Kidney epithelial cell (primary cell): ENCODE measurements around the gene PFKL. TPM values are rescaled to one million over a fixed set of nuclear protein-coding genes. Genes with fewer than 3 reads are reported as not detected.
"Not testable (repeated sequence)": the region's sequence is repeated elsewhere in the genome, so short reads cannot be mapped to it uniquely, and the experiment has no call there.

Experiments
- DNase-seq: peaks from one replicate; pipeline ENCODE4 v3.0.0-alpha.2; 2010; ENCODE audit warnings: low read depth
- H3K27me3 ChIP-seq: 2 replicates; pipeline ENCODE4 v1.6.0; 2011; ENCODE audit warnings: low read length; ENCODE audit not compliant: control insufficient read depth, insufficient read depth
- H3K36me3 ChIP-seq: 2 replicates; pipeline ENCODE4 v1.5.1; 2011; ENCODE audit warnings: low read length; ENCODE audit not compliant: control insufficient read depth, insufficient read depth
- H3K4me3 ChIP-seq: 2 replicates; pipeline ENCODE4 v1.5.1; 2011; ENCODE audit warnings: low read depth, mild to moderate bottlenecking, control low read depth, low read length
- total RNA-seq: library from RNA; depleted of rRNA; stranded (reverse); fragments of >200 nt; gene quantifications from 2 replicates; pipeline ENCODE4 v1.2.3, GENCODE V29; 2015
- TF ChIP-seq, protein P1 (sequence below): IDR thresholded peaks from 2 replicates; pipeline ENCODE4 v1.5.1; 2011; ENCODE audit warnings: mild to moderate bottlenecking, moderate library complexity, low read length, control low read depth, inconsistent platforms; ENCODE audit not compliant: insufficient read depth, poor library complexity, severe bottlenecking

PFKL gene
- total RNA-seq, 1 donor from 2014 or later = 75.8 TPM

DNA sequence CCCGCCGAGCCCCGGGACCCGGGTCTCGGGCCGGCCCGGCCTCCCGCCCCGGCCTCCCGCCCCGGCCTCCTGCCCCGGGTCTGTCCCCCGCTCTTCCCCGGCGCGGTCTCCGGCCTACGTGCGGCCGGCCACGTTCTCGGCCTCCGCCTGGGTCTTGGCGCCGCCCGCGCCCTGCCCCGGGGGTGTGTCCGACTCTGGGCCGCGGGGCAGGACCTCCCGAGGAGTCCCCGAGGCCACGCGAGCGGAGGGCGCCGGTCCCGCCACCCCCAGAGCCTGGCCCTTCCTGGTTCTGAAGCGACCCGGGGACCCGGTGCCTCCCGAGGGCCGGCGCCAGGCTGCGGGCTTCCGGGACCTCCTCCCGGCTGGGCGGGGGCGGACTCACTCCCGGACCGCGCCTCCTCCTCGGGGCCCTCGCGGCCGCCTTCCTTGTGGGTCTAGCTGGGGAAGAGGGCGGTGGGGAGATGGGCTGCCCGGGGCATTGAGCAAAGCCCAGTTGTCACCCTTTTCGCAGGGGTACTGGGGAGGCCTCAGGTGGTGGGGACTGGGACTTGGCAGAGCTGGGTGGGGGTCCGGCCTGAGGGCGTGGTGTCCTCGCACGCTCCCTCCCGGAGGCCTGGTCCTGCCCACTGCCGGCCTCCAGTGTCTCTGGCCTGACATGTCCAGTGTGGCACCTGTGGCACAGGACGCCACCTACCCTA lies 558 bp downstream of the PFKL start:
- Histone ChIP-seq H3K4me3 (peak overlapping the region; percentile 66), H3K36me3 (no peaks in the 10 kb centered on the region), H3K27me3 (peaks cover 16% of the 10 kb centered on the region)
- DNase-seq = no peak
- TF ChIP-seq, protein P1, sequence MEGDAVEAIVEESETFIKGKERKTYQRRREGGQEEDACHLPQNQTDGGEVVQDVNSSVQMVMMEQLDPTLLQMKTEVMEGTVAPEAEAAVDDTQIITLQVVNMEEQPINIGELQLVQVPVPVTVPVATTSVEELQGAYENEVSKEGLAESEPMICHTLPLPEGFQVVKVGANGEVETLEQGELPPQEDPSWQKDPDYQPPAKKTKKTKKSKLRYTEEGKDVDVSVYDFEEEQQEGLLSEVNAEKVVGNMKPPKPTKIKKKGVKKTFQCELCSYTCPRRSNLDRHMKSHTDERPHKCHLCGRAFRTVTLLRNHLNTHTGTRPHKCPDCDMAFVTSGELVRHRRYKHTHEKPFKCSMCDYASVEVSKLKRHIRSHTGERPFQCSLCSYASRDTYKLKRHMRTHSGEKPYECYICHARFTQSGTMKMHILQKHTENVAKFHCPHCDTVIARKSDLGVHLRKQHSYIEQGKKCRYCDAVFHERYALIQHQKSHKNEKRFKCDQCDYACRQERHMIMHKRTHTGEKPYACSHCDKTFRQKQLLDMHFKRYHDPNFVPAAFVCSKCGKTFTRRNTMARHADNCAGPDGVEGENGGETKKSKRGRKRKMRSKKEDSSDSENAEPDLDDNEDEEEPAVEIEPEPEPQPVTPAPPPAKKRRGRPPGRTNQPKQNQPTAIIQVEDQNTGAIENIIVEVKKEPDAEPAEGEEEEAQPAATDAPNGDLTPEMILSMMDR = no peak

DNA sequence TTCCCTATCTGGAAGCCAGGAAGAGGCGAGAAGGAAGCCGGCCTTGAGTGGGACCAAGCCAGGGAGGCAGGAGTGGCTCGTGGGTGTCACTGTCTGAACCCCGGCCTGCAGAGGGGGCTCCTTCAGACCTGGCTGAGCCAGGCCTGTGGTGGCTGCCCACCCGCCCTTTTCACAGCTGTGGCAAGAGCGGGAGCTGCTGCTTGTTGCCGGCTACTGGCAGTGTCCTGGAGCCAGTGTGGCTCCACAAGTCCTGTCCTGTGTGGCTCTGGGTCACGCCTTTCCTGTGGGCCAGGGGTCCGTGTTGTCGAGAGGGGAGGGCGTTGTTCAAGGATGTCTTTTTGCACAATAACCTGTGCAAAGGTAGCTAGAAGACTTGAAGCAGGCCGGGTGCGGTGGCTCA lies 1.3 kb downstream of the PFKL start:
- TF ChIP-seq, protein P1 = no peak
- Histone ChIP-seq H3K27me3 (peaks cover 9% of the 10 kb centered on the region), H3K4me3 (peak overlapping the region; percentile 66), H3K36me3 (no peaks in the 10 kb centered on the region)
- no peak for DNase-seq

- TF ChIP-seq, protein P1 = peak; percentile 17
- H3K4me3 ChIP-seq = no peak overlapping the region
- H3K36me3 ChIP-seq = no peaks in the 10 kb centered on the region
- no peak for DNase-seq
- peaks cover 4% of the 10 kb centered on the region for H3K27me3 ChIP-seq
Measured at GRCh38 chr21:44301961-44302406, 2.1 kb downstream of the PFKL start.

- H3K36me3 ChIP-seq, H3K4me3 ChIP-seq, DNase-seq, H3K27me3 ChIP-seq: not testable (repeated sequence)
- TF ChIP-seq, protein P1 = peak; percentile 18
Measured at GRCh38 chr21:44302573-44303401, 2.9 kb downstream of the PFKL start.

DNA sequence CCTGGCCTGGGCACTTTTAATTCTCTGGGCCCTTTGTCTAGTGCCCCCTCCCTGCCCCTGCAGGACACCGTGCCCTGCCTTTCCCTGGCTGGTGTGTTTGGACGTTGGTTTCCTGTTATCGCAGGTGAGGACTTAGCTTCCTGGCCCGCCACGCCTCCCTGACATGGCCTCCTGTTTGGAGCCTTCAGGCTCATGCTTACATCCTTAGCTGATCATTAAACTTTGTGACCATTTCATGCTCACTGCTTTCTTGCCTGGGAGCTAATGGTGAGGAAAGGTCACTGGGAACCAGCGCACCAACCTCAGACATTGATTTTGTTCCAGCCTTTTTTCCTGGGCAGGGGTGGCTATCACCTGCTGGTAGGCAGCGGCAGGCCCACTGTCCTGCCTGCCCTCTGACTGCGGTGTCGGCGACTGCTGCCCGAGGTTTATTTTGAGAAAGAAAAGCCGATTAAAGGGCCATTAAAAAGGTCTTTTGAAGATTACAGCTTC lies 3.7 kb downstream of the PFKL start:
- DNase-seq = peak; percentile 55
- no peaks in the 10 kb centered on the region for H3K27me3 ChIP-seq
- TF ChIP-seq, protein P1 = no peak
- no peak overlapping the region for H3K4me3 ChIP-seq
- H3K36me3 ChIP-seq = no peaks in the 10 kb centered on the region
